ENCODE measurements around the gene HCFC1R1. TPM values are rescaled to one million over a fixed set of nuclear protein-coding genes. Genes with fewer than 3 reads are reported as not detected.

Gene HCFC1R1
- polyA plus RNA-seq, 1 of the 3 experiments (the other 2 are of a cell fraction) = 54.9 TPM

DNA sequence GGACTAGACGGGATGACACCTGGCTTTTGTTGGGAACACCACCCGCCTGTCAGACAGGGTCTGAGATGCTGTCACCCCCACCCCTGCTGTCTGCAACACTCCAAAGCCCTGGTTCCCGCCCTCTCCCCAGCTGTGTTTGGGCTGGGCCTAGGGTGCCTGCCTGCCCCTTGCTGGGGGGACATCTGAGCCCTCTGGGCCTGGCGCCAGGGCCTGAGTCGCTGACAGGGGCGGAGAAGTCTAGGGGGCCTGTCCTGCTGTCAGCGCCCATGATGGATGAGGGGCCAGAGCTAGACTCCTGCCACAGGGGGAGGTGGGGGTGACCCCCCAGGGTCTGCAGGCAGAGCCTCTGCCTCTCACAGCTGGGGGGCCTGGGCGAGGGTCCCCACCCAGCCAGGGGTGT is 35.9 kb downstream of the HCFC1R1 start:
- Histone ChIP-seq H3K27ac (ENCODE audit: low read depth in 2 of 2, low read length in 1 of 2) (no peak overlapping the region), H3K4me2 (no peak overlapping the region), H3K27me3 (ENCODE audit: insufficient read depth) (no peaks in the 10 kb centered on the region), H3F3A (replicated peaks; ENCODE audit: insufficient read depth) (peaks cover 3% of the 10 kb centered on the region), H3K79me2 (ENCODE audit: insufficient read depth) (no peaks in the 10 kb centered on the region), H3K9me3 (no peaks in the 10 kb centered on the region), H3K36me3 (replicated peaks in 1 of 2; ENCODE audit: control insufficient read depth in 1 of 2, insufficient read depth in 2 of 2, low read length in 1 of 2) (no peaks in the 10 kb centered on the region), H3K9me2 (no peaks in the 10 kb centered on the region), H3K9ac (no peak overlapping the region), H2AFZ (ENCODE audit: low read depth) (no peak overlapping the region), H3K4me1 (ENCODE audit: control insufficient read depth in 1 of 2, insufficient read depth in 2 of 2, low read depth in 1 of 2, low read length in 1 of 2) (peaks cover 0 to 14% of the 10 kb centered on the region in 2 experiments; a peak in 1 of 4 replicates), H4K20me1 (ENCODE audit: insufficient read depth) (no peaks in the 10 kb centered on the region), H3K4me3 (ENCODE audit: low read depth in 2 of 2, low read length in 1 of 2) (no peak overlapping the region)
- CTCF ChIA-PET = interaction anchor here (1.0 to 2.8 kb wide), 4 partner anchors 25 to 40 kb away, joined by 3 to 8 read pairs (median 4); partner anchors contain the start of gene KREMEN2
- POLR2A ChIA-PET = no interaction called here
- TF ChIP-seq TEAD4 (IDR thresholded peaks at IDR 0.05; ENCODE audit: borderline replicate concordance, insufficient read depth) (no peak), RXRA (IDR thresholded peaks at IDR 0.05; ENCODE audit: borderline replicate concordance, low read depth) (no peak), JUND (IDR thresholded peaks at IDR 0.05) (no peak), TAF1 (IDR thresholded peaks at IDR 0.05; ENCODE audit: borderline replicate concordance, low read depth, low read length) (no peak)
- TF ChIP-seq, protein P1, sequence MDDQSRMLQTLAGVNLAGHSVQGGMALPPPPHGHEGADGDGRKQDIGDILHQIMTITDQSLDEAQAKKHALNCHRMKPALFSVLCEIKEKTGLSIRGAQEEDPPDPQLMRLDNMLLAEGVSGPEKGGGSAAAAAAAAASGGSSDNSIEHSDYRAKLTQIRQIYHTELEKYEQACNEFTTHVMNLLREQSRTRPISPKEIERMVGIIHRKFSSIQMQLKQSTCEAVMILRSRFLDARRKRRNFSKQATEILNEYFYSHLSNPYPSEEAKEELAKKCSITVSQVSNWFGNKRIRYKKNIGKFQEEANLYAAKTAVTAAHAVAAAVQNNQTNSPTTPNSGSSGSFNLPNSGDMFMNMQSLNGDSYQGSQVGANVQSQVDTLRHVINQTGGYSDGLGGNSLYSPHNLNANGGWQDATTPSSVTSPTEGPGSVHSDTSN (IDR thresholded peaks at IDR 0.05) = peak; percentile 52
- DNase-seq = peak; percentile 52
- 62% methylated on average over 7 of the region's 8 CpGs for WGBS (ENCODE audit: low lambda C conversion rate)

DNA sequence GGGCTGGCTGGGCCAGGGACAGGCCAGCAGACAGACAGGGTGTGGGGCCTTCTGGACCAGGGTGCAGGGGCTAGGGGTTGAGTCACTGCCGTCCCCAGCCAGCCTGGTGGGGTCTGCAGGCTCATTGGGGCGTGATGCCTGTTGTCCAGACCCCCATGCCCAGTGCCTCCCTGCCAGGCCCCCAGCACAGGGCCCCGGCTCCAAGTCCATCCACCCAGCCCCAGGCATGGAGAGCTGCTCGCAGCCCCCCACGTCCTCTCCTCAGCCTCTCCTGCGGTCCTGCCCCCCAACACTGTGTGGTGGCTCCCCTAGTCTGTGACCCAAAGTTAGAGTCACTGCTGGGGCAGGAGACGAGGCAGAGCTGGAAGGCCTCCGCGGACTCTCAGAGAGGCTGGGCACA is 36.5 kb downstream of the HCFC1R1 start:
- Histone ChIP-seq H3K4me1 (ENCODE audit: control insufficient read depth in 1 of 2, insufficient read depth in 2 of 2, low read depth in 1 of 2, low read length in 1 of 2) (peaks cover 0 to 14% of the 10 kb centered on the region in 2 experiments; a peak in 1 of 4 replicates), H3K9me3 (no peaks in the 10 kb centered on the region), H2AFZ (ENCODE audit: low read depth) (no peak overlapping the region), H3K4me3 (ENCODE audit: low read depth in 2 of 2, low read length in 1 of 2) (no peak overlapping the region), H3K79me2 (ENCODE audit: insufficient read depth) (no peaks in the 10 kb centered on the region), H3K9me2 (no peaks in the 10 kb centered on the region), H3K27ac (ENCODE audit: low read depth in 2 of 2, low read length in 1 of 2) (no peak overlapping the region), H3K27me3 (ENCODE audit: insufficient read depth) (no peaks in the 10 kb centered on the region), H3K36me3 (replicated peaks in 1 of 2; ENCODE audit: control insufficient read depth in 1 of 2, insufficient read depth in 2 of 2, low read length in 1 of 2) (no peaks in the 10 kb centered on the region), H3K4me2 (no peak overlapping the region), H4K20me1 (ENCODE audit: insufficient read depth) (no peaks in the 10 kb centered on the region), H3K9ac (no peak overlapping the region), H3F3A (replicated peaks; ENCODE audit: insufficient read depth) (peaks cover 6% of the 10 kb centered on the region)
- ChIA-PET POLR2A (no interaction called here), CTCF (interaction anchor here (1.0 to 2.8 kb wide), 4 partner anchors 25 to 60 kb away, joined by 3 to 8 read pairs (median 4); no protein-coding TSS in a partner anchor)
- no CpG with 5 or more reads among the region's 9 CpGs for whole genome bisulfite sequencing (ENCODE audit: low lambda C conversion rate)
- no peak for DNase-seq
- TF ChIP-seq, protein P2, sequence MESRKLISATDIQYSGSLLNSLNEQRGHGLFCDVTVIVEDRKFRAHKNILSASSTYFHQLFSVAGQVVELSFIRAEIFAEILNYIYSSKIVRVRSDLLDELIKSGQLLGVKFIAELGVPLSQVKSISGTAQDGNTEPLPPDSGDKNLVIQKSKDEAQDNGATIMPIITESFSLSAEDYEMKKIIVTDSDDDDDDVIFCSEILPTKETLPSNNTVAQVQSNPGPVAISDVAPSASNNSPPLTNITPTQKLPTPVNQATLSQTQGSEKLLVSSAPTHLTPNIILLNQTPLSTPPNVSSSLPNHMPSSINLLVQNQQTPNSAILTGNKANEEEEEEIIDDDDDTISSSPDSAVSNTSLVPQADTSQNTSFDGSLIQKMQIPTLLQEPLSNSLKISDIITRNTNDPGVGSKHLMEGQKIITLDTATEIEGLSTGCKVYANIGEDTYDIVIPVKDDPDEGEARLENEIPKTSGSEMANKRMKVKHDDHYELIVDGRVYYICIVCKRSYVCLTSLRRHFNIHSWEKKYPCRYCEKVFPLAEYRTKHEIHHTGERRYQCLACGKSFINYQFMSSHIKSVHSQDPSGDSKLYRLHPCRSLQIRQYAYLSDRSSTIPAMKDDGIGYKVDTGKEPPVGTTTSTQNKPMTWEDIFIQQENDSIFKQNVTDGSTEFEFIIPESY (IDR thresholded peaks at IDR 0.05; ENCODE audit: borderline replicate concordance, low read depth) = no peak
- TF ChIP-seq GABPA (IDR thresholded peaks at IDR 0.05; ENCODE audit: low read depth) = no peak
- no peak for TF ChIP-seq TAF1 (IDR thresholded peaks at IDR 0.05; ENCODE audit: borderline replicate concordance, low read depth, low read length)
- no peak for TF ChIP-seq EP300 (IDR thresholded peaks at IDR 0.05; ENCODE audit: borderline replicate concordance in 1 of 2, low read depth in 1 of 2, low read length in 1 of 2)
- no peak for TF ChIP-seq RXRA (IDR thresholded peaks at IDR 0.05; ENCODE audit: borderline replicate concordance, low read depth)
- TF ChIP-seq SIN3A (IDR thresholded peaks at IDR 0.05; ENCODE audit: borderline replicate concordance, low read depth, low read length) = no peak
- TF ChIP-seq CTCF (IDR thresholded peaks at IDR 0.05) = no peak
- TF ChIP-seq ELF1 (IDR thresholded peaks at IDR 0.05) = no peak
- no peak for TF ChIP-seq USF2 (IDR thresholded peaks at IDR 0.05; ENCODE audit: borderline replicate concordance, low read depth, low read length)
- no peak for TF ChIP-seq USF1 (IDR thresholded peaks at IDR 0.05; ENCODE audit: borderline replicate concordance, low read depth)
- TF ChIP-seq FOXM1 (IDR thresholded peaks at IDR 0.05; ENCODE audit: low read depth) = no peak
- TF ChIP-seq MXI1 (IDR thresholded peaks at IDR 0.05; ENCODE audit: low read depth, low read length) = no peak
- no peak for TF ChIP-seq FOSL2 (IDR thresholded peaks at IDR 0.05; ENCODE audit: borderline replicate concordance, low read depth)
- TF ChIP-seq IRF3 (IDR thresholded peaks at IDR 0.05; ENCODE audit: low read depth, low read length) = no peak
- TF ChIP-seq, protein P1 (IDR thresholded peaks at IDR 0.05) = no peak
- no peak for TF ChIP-seq TEAD4 (IDR thresholded peaks at IDR 0.05; ENCODE audit: borderline replicate concordance, insufficient read depth)
